ENCODE data around the gene DRAXIN. TPM values are rescaled to one million over a fixed set of nuclear protein-coding genes. Genes with fewer than 3 reads are reported as not detected.

The DRAXIN gene
- polyA plus RNA-seq, 1 of the 3 experiments (the other 2 are of a cell fraction) = 0.97 TPM

GRCh38 chr1:11648732-11649158 lies 42.8 kb upstream of the DRAXIN start:
- DNase-seq = no peak
- ChIA-PET CTCF (interaction anchor here (1.5 to 9.9 kb wide), 8 partner anchors 15 to 611 kb away, joined by 3 to 205 read pairs (median 24); partner anchors contain the start of gene FBXO6), POLR2A (no interaction called here)

More at GRCh38 chr1:11648732-11649158, 42.8 kb upstream of the DRAXIN start:
- Histone ChIP-seq H2AFZ (ENCODE audit: low read depth) (no peak overlapping the region), H3K4me3 (ENCODE audit: low read depth in 2 of 2, low read length in 1 of 2) (no peak overlapping the region), H3F3A (replicated peaks; ENCODE audit: insufficient read depth) (no peaks in the 10 kb centered on the region), H3K27ac (ENCODE audit: low read depth in 2 of 2, low read length in 1 of 2) (no peak overlapping the region), H3K9ac (no peak overlapping the region), H3K4me2 (no peak overlapping the region), H4K20me1 (ENCODE audit: insufficient read depth) (no peaks in the 10 kb centered on the region), H3K79me2 (ENCODE audit: insufficient read depth) (no peaks in the 10 kb centered on the region), H3K36me3 (replicated peaks in 1 of 2; ENCODE audit: control insufficient read depth in 1 of 2, insufficient read depth in 2 of 2, low read length in 1 of 2) (no peaks in the 10 kb centered on the region), H3K9me3 (no peaks in the 10 kb centered on the region), H3K27me3 (ENCODE audit: insufficient read depth) (no peaks in the 10 kb centered on the region), H3K9me2 (no peaks in the 10 kb centered on the region), H3K4me1 (ENCODE audit: control insufficient read depth in 1 of 2, insufficient read depth in 2 of 2, low read depth in 1 of 2, low read length in 1 of 2) (peaks cover 0 to 16% of the 10 kb centered on the region in 2 experiments; a peak in 1 of 4 replicates)
- TF ChIP-seq CHD2 (IDR thresholded peaks at IDR 0.05; ENCODE audit: low read length, partially characterized antibody) = no peak
- no peak for TF ChIP-seq ZBTB33 (IDR thresholded peaks at IDR 0.05; ENCODE audit: borderline replicate concordance, low read depth)
- TF ChIP-seq RAD21 (IDR thresholded peaks at IDR 0.05; ENCODE audit: low read length) = no peak
- no peak for TF ChIP-seq FOSL2 (IDR thresholded peaks at IDR 0.05; ENCODE audit: borderline replicate concordance, low read depth)
- TF ChIP-seq EZH2phosphoT487 (IDR thresholded peaks at IDR 0.05; ENCODE audit: borderline replicate concordance, low read depth) = no peak
- no peak for TF ChIP-seq YY1 (IDR thresholded peaks at IDR 0.05; ENCODE audit: low read depth)
- no peak for TF ChIP-seq USF1 (IDR thresholded peaks at IDR 0.05; ENCODE audit: borderline replicate concordance, low read depth)
- no peak for TF ChIP-seq TCF12 (IDR thresholded peaks at IDR 0.05)
- no peak for TF ChIP-seq MEF2A (IDR thresholded peaks at IDR 0.05; ENCODE audit: borderline replicate concordance, low read depth)
- TF ChIP-seq MAX (IDR thresholded peaks at IDR 0.05; ENCODE audit: low read depth) = no peak
- TF ChIP-seq REST (IDR thresholded peaks at IDR 0.05; ENCODE audit: low read depth, low read length) = no peak
- no peak for TF ChIP-seq CTCF (IDR thresholded peaks at IDR 0.05)
- no peak for TF ChIP-seq PBX3 (IDR thresholded peaks at IDR 0.05)
- TF ChIP-seq SIN3A (IDR thresholded peaks at IDR 0.05; ENCODE audit: borderline replicate concordance, low read depth, low read length) = no peak
- no peak for TF ChIP-seq RXRA (IDR thresholded peaks at IDR 0.05; ENCODE audit: borderline replicate concordance, low read depth)
- no peak for TF ChIP-seq SMC3 (IDR thresholded peaks at IDR 0.05; ENCODE audit: low read depth, low read length)
- no peak for TF ChIP-seq IRF3 (IDR thresholded peaks at IDR 0.05; ENCODE audit: low read depth, low read length)
- WGBS (ENCODE audit: low lambda C conversion rate) = 77% methylated on average over 26 of the region's 30 CpGs

Measured in SK-N-SH (cell line).